HG03280 (cell line): ENCODE data around the gene IL1RAPL2.
"Not testable (repeated sequence)": the region's sequence is repeated elsewhere in the genome, so short reads cannot be mapped to it uniquely, and the experiment has no call there.

ENCODE experiments used
- ATAC-seq: cut with Tn5 transposase; IDR thresholded peaks from one replicate; pipeline ENCODE4 v1.9.1; 2021; ENCODE audit warnings: mild to moderate bottlenecking, moderate library complexity; ENCODE audit not compliant: unreplicated experiment

The IL1RAPL2 gene

GRCh38 chrX:105006996-105007395, 441.0 kb downstream of the IL1RAPL2 start:
- ATAC-seq = no peak

DNA sequence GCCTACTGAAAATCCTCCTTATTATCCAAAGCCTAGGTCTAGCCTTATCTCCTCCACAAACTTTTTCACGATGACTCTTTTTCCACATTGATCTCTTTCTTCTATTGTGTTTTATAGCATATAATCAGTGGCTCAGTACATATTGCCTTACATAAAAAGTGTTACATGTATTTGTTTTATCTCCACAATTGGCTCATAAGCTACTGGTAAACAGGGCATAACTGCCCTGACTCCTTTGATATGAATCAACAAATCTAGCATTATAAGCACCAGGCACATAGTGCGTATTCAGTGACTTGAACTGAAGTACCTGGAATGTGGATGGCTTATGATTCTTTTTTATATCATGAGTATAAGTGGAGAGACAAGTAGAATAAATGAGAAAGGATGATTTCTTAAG, 447.7 kb downstream of the IL1RAPL2 start:
- ATAC-seq = no peak

DNA sequence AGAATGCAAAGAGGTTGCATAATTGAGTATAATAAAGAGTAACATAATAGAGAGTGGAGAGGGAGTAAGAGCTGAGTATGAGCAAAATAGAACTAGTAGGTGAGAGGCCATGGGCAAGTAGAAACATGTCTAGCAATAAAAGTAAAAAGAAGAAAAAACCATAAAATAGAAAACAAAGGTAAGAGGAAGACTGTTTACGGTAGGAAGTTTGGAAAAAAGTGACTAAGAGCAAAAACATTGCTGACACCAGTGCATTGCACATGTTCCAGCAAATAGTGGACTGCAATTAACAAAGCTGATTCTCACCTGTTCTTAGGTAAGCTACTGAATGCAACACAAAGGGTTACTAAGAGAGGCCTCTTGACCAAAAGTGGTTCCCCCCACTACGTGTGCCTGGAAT, 451.6 kb downstream of the IL1RAPL2 start:
- no peak for ATAC-seq

DNA sequence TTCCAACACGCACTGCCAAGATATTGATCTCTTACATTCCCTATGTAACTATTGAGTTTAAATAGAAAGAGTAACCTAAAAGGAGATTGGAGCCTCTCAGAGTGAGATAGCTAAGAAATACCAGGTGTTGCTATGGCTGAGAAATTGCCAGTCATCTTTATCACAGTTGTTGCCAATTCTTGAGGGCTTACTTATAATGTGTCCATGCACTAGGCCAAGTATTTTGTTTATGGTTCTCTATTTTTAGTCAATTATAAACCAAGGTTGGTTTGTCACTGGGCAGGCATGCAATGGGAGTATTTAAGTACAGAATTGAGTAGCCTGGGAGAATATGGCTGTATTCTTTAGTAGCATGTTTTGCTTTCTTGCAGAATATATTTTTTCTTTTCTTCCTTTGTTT, 452.9 kb downstream of the IL1RAPL2 start:
- ATAC-seq = no peak

DNA sequence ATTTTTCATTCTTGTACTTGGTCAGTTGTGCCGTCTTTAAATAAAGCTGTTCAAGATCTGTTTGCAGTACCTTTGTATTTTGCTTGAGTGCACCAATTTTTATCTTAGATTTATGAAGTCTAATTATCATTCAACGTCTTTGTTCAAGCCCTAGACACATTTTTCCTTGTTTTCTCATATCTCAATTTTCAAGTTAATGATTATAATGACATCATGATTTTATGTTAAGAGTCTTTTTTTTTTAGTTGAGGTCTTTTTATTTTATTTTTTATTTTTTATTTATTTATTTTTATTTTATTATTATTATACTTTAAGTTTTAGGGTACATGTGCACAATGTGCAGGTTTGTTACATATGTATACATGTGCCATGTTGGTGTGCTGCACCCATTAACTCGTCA, 463.0 kb downstream of the IL1RAPL2 start:
- ATAC-seq = not testable (repeated sequence)

DNA sequence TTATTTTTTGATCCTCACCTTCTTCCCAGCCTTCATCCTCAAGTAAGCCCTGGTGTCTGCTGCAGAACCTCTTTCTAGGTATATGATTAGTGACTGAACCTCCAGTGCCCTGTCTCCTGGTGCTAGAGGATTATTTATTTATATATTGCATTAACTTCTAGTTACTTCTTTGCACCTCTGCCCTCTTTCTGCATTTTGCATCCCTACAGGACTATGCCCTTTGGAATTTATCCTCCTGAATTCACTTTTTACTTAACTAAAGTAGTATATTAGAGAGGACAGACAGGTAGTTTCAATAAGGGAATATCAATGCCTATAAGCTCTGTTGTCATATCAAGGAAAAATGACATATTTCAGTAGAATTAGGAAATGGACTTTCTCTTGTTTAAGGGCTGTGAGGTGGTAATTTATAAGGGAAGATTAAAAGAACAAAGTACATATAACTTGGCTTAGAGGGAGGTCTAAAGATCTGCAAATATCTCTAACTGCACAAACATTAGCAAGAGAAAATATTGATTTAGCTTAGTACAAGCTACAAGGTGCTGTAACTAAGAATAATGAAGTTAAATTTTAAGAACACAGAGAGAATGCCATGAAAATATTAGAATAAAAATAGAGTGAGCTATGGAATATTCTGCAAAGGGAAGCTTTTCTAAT, 472.8 kb downstream of the IL1RAPL2 start:
- ATAC-seq = no peak

DNA sequence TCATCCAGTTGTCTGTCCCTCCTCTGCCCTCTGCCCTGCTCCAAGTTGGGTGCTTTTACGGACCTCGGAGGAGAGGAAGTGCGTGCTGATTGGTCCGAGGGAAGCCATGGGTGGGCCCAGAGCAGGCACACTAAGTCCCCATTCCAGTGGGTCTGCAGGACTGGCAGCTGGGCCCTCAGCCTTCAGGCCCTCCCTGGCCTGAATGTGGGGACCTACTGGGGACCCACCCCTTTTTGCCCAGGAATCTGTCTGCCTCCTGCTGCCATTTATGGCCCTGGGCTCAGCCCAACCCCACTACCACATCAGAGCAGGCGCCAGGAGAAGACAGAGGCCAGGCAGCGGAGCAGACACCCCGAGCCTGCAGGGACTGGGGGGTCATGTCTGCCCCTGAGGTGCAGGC, 484.9 kb downstream of the IL1RAPL2 start:
- no peak for ATAC-seq

GRCh38 chrX:105051364-105051763, 485.4 kb downstream of the IL1RAPL2 start:
- no peak for ATAC-seq

- no peak for ATAC-seq
Observed at GRCh38 chrX:105052926-105053325, 486.9 kb downstream of the IL1RAPL2 start.

GRCh38 chrX:105063743-105064142, 497.7 kb downstream of the IL1RAPL2 start:
- ATAC-seq = no peak

DNA sequence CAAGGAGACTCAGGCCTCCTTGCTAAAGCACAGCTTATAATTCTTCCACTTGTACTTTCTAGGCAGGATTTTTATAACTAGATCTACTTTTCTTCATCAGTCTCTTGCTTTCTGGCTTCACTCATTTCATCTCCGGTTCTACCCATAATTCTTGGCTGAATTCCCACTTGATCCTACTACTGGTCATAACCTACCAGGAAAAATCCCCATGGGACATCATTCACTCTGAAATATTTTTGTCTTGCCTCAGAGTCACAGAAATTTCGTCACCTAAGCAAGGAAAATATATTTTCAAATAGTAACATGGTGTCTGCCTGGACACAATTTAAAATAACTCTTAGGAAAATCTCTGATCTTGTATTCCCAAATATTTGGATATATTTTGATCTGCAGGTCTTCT, 532.2 kb downstream of the IL1RAPL2 start:
- no peak for ATAC-seq

DNA sequence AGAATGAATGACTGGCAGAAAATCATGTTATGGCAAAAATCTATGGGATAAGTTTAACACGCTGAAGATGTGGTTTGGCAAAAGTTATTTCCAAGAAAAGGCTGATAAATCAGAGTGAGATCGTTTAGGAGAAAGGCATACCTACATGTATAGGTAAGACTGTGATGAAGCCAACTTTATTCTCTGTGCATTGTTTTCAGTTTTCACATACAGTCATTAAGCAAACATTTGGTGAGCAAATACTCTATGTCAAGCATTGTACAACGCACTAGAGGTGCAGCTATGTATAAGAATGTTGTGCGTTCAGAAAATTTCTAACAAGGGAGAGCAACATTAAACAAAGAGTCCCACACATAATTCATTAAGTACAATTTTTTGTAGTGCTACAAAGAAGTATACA, 532.8 kb downstream of the IL1RAPL2 start:
- no peak for ATAC-seq

- no peak for ATAC-seq
Observed at GRCh38 chrX:105101378-105101777, 535.4 kb downstream of the IL1RAPL2 start.

GRCh38 chrX:105109936-105110335, 543.9 kb downstream of the IL1RAPL2 start:
- no peak for ATAC-seq

GRCh38 chrX:105114554-105115130, 548.6 kb downstream of the IL1RAPL2 start:
- no peak for ATAC-seq

GRCh38 chrX:105115596-105116320, 549.8 kb downstream of the IL1RAPL2 start:
- ATAC-seq = not testable (repeated sequence)

DNA sequence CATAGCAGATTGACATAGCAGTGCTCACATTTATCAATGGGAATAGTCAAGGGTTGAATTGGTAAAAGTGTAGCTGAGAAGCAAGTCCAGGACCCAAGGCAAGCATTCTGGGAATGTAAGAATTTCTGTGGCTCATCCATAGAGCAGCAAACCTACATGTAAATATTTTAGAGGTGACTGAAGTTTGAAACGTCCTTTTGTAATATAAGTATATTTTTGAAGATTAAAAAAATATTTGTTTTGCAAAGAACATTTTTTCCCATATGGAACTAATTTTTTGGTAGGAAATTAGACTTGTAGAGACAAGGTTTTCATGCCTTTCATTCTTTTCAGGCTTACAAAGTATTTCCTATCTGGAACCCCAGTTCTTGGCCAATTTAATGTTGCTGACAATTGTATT, 550.5 kb downstream of the IL1RAPL2 start:
- no peak for ATAC-seq

- no peak for ATAC-seq
Observed at GRCh38 chrX:105117621-105118020, 551.6 kb downstream of the IL1RAPL2 start.

- no peak for ATAC-seq
Observed at GRCh38 chrX:105120463-105120862, 554.5 kb downstream of the IL1RAPL2 start.

DNA sequence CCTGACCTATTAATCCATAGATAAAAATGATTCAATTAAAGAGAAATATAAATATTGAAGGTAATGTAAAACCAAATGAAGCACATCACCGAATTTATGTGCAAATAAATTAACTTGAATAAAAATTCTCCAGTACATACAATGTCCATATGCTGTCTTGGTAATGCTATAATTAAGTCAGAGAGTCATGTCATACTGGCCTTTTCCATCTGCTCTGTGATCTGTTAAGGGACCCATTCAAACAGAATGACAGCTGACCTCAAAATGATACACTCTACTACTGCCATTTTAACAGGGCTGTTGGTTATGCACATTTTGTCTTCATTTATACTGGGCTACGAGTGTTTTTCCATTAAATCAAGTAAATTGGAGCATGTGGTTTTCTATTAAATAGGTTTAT, 555.2 kb downstream of the IL1RAPL2 start:
- ATAC-seq = no peak

GRCh38 chrX:105126201-105126600, 560.2 kb downstream of the IL1RAPL2 start:
- no peak for ATAC-seq

- no peak for ATAC-seq
Observed at GRCh38 chrX:105134273-105134672, 568.3 kb downstream of the IL1RAPL2 start.
